Subcutaneous abdominal adipose tissue (tissue), 5 donors: ENCODE results near the gene NDNF.
A peak's percentile ranks its signal among the peaks of the same experiment; 100 is the strongest.

Source experiments
- H3K27ac ChIP-seq: one replicate; pipeline ENCODE4 v1.7.0; 2013; ENCODE audit warnings: low read depth, mild to moderate bottlenecking, inconsistent platforms, low read length, moderate library complexity
- H3K27me3 ChIP-seq, 5 donors: one replicate each; pipeline ENCODE4 v1.7.0; 2013; ENCODE audit warnings: low read length in 5 of 5, inconsistent platforms in 1 of 5; ENCODE audit not compliant: control insufficient read depth in 5 of 5, insufficient read depth in 4 of 5
- H3K36me3 ChIP-seq, 5 donors: one replicate each; pipeline ENCODE4 v1.7.0; 2013; ENCODE audit warnings: low read length in 5 of 5; ENCODE audit not compliant: control insufficient read depth in 5 of 5, insufficient read depth in 5 of 5
- H3K4me1 ChIP-seq, 5 donors: one replicate each; pipeline ENCODE4 v1.7.0; 2013; ENCODE audit warnings: low read length in 5 of 5, mild to moderate bottlenecking in 3 of 5, moderate library complexity in 1 of 5; ENCODE audit not compliant: control insufficient read depth in 5 of 5, insufficient read depth in 5 of 5
- H3K4me3 ChIP-seq, 5 donors: one replicate each; pipeline ENCODE4 v1.7.0; 2013; ENCODE audit warnings: low read length in 5 of 5, low read depth in 1 of 5
- H3K9ac ChIP-seq, 5 donors: one replicate each; pipeline ENCODE4 v1.7.0; 2013; ENCODE audit warnings: low read length in 5 of 5, mild to moderate bottlenecking in 4 of 5, moderate library complexity in 3 of 5
- H3K9me3 ChIP-seq, 5 donors: one replicate each; pipeline ENCODE4 v1.7.0; 2013; ENCODE audit warnings: low read length in 5 of 5; ENCODE audit not compliant: control insufficient read depth in 5 of 5
- donor health status: healthy.
- donor health status: healthy.
- donor health status: healthy.
- donor health status: healthy.
- donor health status: healthy.

Gene NDNF

DNA sequence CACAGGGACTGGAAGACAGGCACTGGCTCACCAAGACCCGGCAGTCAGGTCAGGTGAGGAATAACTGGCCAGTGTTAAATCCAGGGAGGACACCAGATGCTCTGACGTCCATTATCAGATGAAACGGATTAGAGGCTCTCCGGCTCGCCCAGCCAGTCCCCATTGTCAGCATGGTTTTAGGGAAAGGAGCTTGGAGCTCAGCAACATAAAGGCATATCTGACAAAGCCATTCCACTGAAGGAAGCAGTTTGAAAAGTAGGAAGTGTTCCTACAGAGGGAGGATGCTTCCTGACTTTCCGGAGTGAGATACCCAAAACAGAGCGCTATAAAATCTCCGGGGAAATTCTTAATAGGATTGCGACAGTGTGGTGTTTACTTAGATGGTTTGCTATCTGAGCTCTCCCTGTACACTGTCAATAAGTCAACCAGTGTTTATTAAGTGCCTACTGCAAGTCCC is 14.8 kb downstream of the NDNF start:
- H3K4me1 ChIP-seq, result peaks cover 0 to 28% (median 0%) of the 10 kb centered on the region in 5 donors
- no peak overlapping the region for H3K27ac ChIP-seq
- H3K36me3 ChIP-seq, result no peaks in the 10 kb centered on the region
- peaks cover 0 to 5% (median 0%) of the 10 kb centered on the region in 5 donors for H3K27me3 ChIP-seq
- H3K4me3 ChIP-seq, result peak overlapping the region in 1 of 5 donors; percentile 23
- H3K9me3 ChIP-seq, result no peaks in the 10 kb centered on the region
- no peak overlapping the region for H3K9ac ChIP-seq

DNA sequence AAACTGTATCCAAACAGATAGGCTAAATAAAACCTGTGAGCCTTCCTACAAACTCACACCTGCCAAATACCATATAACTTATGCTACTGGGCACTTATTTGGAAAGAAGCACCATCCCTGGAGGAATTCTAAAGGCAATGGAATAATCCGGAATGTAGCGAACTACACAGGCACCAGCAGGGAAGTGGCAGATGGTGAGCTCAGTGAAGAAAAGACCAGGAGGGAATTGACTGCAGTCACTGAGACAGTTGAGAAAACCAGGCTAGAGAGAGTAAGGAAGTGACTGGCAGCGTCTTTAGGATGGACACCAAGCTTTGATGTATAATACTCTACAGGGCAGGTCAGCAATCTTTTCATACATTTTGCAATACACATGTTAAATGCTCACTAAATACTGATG is 16.3 kb downstream of the NDNF start:
- H3K36me3 ChIP-seq, result no peaks in the 10 kb centered on the region
- no peak overlapping the region for H3K27ac ChIP-seq
- no peak overlapping the region for H3K4me3 ChIP-seq
- peaks cover 0 to 5% (median 0%) of the 10 kb centered on the region in 5 donors for H3K27me3 ChIP-seq
- H3K4me1 ChIP-seq, result peaks cover 0 to 25% (median 0%) of the 10 kb centered on the region in 5 donors
- no peak overlapping the region for H3K9ac ChIP-seq
- H3K9me3 ChIP-seq, result no peaks in the 10 kb centered on the region

DNA sequence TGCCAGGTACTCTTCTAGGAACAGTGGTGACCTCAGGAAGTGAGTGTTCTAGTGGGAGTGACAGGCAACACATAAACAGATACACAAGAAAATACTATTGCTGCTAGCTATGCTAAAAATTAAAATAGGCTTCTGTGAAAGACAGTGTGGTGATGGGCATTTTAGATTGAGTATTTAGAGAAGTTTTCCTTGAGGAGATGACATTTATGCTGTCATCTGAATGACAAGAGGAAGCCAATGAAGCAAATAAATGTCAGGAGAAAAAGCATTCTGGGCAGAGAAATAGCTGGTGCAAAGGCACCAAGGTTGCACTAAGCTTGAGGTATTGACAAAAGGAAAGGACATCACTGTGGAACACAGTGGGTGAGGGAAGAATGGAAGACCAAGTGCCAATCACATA is 18.0 kb downstream of the NDNF start:
- no peak overlapping the region for H3K27ac ChIP-seq

GRCh38 chr4:121053601-121054143 is 18.7 kb downstream of the NDNF start:
- no peak overlapping the region for H3K4me3 ChIP-seq
- no peak overlapping the region for H3K9ac ChIP-seq
- H3K4me1 ChIP-seq, result peaks cover 0 to 25% (median 0%) of the 10 kb centered on the region in 5 donors
- H3K27ac ChIP-seq, result no peak overlapping the region
- H3K36me3 ChIP-seq, result no peaks in the 10 kb centered on the region
- peaks cover 0 to 3% (median 0%) of the 10 kb centered on the region in 5 donors for H3K27me3 ChIP-seq
- no peaks in the 10 kb centered on the region for H3K9me3 ChIP-seq

More for the DNA sequence above, 18.0 kb downstream of the NDNF start:
- Histone ChIP-seq H3K4me3 (no peak overlapping the region), H3K9ac (no peak overlapping the region), H3K9me3 (no peaks in the 10 kb centered on the region), H3K36me3 (no peaks in the 10 kb centered on the region), H3K4me1 (peaks cover 0 to 25% (median 0%) of the 10 kb centered on the region in 5 donors), H3K27me3 (peaks cover 0 to 3% (median 0%) of the 10 kb centered on the region in 5 donors)

GRCh38 chr4:121050300-121050699 is 22.0 kb downstream of the NDNF start:
- Histone ChIP-seq H3K4me3 (no peak overlapping the region), H3K27me3 (no peaks in the 10 kb centered on the region), H3K9me3 (no peaks in the 10 kb centered on the region), H3K27ac (no peak overlapping the region), H3K36me3 (no peaks in the 10 kb centered on the region), H3K4me1 (peaks cover 0 to 7% (median 0%) of the 10 kb centered on the region in 5 donors), H3K9ac (no peak overlapping the region)

- H3K9ac ChIP-seq, result no peak overlapping the region
- H3K27me3 ChIP-seq, result no peaks in the 10 kb centered on the region
- no peaks in the 10 kb centered on the region for H3K9me3 ChIP-seq
- H3K4me1 ChIP-seq, result peaks cover 0 to 5% (median 0%) of the 10 kb centered on the region in 5 donors
- no peak overlapping the region for H3K27ac ChIP-seq
- no peak overlapping the region for H3K4me3 ChIP-seq
- no peaks in the 10 kb centered on the region for H3K36me3 ChIP-seq
Measured at GRCh38 chr4:121049072-121049599, 23.2 kb downstream of the NDNF start.

DNA sequence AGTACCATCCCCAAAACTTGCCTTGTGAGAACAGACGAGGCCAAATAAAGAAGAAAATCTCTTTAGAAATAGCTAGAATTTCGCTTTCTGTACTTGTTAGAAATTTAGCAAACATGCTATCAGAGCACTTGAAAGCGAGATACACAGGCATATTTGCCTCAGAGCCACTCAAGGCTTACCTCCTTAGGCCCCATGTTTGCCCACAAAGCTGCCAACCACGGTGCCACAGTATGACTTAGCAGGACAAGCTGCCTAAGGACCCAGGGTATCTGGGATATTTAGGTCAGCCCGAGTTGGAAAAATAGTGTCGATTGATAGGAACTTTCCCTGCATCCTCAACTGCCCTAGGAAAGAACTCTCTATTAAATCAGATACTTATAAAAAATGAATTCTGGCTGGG is 24.2 kb downstream of the NDNF start:
- Histone ChIP-seq H3K4me3 (no peak overlapping the region), H3K27me3 (no peaks in the 10 kb centered on the region), H3K4me1 (peaks cover 0 to 3% (median 0%) of the 10 kb centered on the region in 5 donors), H3K36me3 (no peaks in the 10 kb centered on the region), H3K9me3 (no peaks in the 10 kb centered on the region), H3K9ac (no peak overlapping the region), H3K27ac (no peak overlapping the region)

GRCh38 chr4:121041307-121042090 is 30.8 kb downstream of the NDNF start:
- H3K4me1 ChIP-seq, result no peaks in the 10 kb centered on the region
- H3K9me3 ChIP-seq, result no peaks in the 10 kb centered on the region
- peaks cover 0 to 16% (median 4%) of the 10 kb centered on the region in 5 donors for H3K36me3 ChIP-seq
- no peaks in the 10 kb centered on the region for H3K27me3 ChIP-seq
- no peak overlapping the region for H3K4me3 ChIP-seq
- no peak overlapping the region for H3K9ac ChIP-seq
- H3K27ac ChIP-seq, result no peak overlapping the region

- Histone ChIP-seq H3K4me3 (no peak overlapping the region), H3K27ac (no peak overlapping the region), H3K4me1 (peaks cover 0 to 8% (median 0%) of the 10 kb centered on the region in 5 donors), H3K36me3 (peaks cover 0 to 17% (median 5%) of the 10 kb centered on the region in 5 donors), H3K9me3 (no peaks in the 10 kb centered on the region), H3K9ac (no peak overlapping the region), H3K27me3 (no peaks in the 10 kb centered on the region)
Measured at GRCh38 chr4:121034017-121034416, 38.3 kb downstream of the NDNF start.

DNA sequence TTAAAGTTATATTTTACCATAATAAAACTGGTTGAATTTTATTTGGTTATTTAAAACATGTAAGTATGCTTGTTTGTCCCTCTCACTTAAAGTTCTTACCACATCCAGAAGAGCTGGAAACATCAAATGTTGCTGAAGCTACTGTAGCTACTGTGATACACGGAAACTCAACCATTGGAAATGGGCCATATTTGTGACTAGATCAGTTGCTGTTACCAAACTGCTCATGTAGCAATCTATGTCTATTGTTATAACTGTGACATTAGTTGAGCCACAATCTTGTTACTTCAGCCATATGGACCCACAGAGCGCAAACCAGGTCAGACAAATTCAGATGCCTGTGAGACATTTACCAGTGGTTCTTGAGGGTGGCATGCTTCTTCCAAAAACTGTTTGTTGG is 41.6 kb downstream of the NDNF start:
- Histone ChIP-seq H3K9ac (no peak overlapping the region), H3K27me3 (no peaks in the 10 kb centered on the region), H3K36me3 (no peaks in the 10 kb centered on the region), H3K4me3 (no peak overlapping the region), H3K4me1 (peaks cover 0 to 8% (median 0%) of the 10 kb centered on the region in 5 donors), H3K27ac (no peak overlapping the region), H3K9me3 (no peaks in the 10 kb centered on the region)
